GM21360 (cell line): Measurements from ENCODE around the gene RNFT1.
"Not testable (repeated sequence)": the region's sequence is repeated elsewhere in the genome, so short reads cannot be mapped to it uniquely, and the experiment has no call there.

ENCODE experiments used
- ATAC-seq: cut with Tn5 transposase; IDR thresholded peaks from one replicate; pipeline ENCODE4 v1.9.1; 2021; ENCODE audit warnings: mild to moderate bottlenecking, moderate library complexity; ENCODE audit not compliant: unreplicated experiment

RNFT1 gene

GRCh38 chr17:59930768-59931167 is 33.8 kb downstream of the RNFT1 start:
- ATAC-seq, result not testable (repeated sequence)

GRCh38 chr17:59930121-59930520 is 34.4 kb downstream of the RNFT1 start:
- ATAC-seq, result not testable (repeated sequence)

GRCh38 chr17:59920637-59921036 is 43.9 kb downstream of the RNFT1 start:
- not testable (repeated sequence) for ATAC-seq

- no peak for ATAC-seq
These were observed 48.1 kb downstream of the RNFT1 start for GRCh38 chr17:59916446-59916845.

GRCh38 chr17:59914274-59914854 is 50.2 kb downstream of the RNFT1 start:
- no peak for ATAC-seq

GRCh38 chr17:59907467-59907866 is 57.1 kb downstream of the RNFT1 start:
- ATAC-seq, result no peak

- no peak for ATAC-seq
These were observed 61.1 kb downstream of the RNFT1 start for GRCh38 chr17:59903455-59903854.
